GM12878 (cell line): ENCODE data around the gene LRRTM3. TPM values are rescaled to one million over a fixed set of nuclear protein-coding genes. Genes with fewer than 3 reads are reported as not detected.

Source experiments
- ATAC-seq: fragments of 200-7000 bp; cut with Tn5 transposase; 3 replicates; pipeline ENCODE4 v1.9.1; 2020; ENCODE audit warnings: mild to moderate bottlenecking, moderate library complexity
- BruUV-seq: library from RNA; stranded (reverse); fragments of 400-500 nt; replicated peaks from 2 replicates; lab custom pipeline; 2021; lab: Mats Ljungman, UMichigan
- CTCF ChIA-PET: fragments of 300-600 bp; sonication (Branson Sonifier 250); formaldehyde crosslinking; extraction: SDS; loops from one replicate; lab custom pipeline; 2021; ENCODE audit warnings: inconsistent platforms; lab: Yijun Ruan, JAX
- POLR2A ChIA-PET: fragments of 350-600 bp; formaldehyde crosslinking; extraction: SDS; loops from one replicate; lab custom pipeline; 2021; ENCODE audit warnings: inconsistent platforms; lab: Charles Lee
- RAD21 ChIA-PET: fragments of 300-600 bp; sonication (Branson Sonifier 250); formaldehyde crosslinking; loops from one replicate; lab custom pipeline; 2023; ENCODE audit warnings: antibody characterized with exemption; ENCODE audit not compliant: unreplicated experiment; lab: Charles Lee
- SMC1A ChIA-PET: fragments of 300-600 bp; sonication (Branson Sonifier 250); formaldehyde crosslinking; loops from one replicate; lab custom pipeline; 2023; ENCODE audit not compliant: unreplicated experiment, uncharacterized antibody; lab: Charles Lee
- DNase-seq: peaks from one replicate; pipeline ENCODE4 v3.0.0-alpha.2; 2011; ENCODE audit warnings: low read depth, low spot score
- FAIRE-seq: peaks from 3 replicates; lab custom pipeline; 2011; peaks lifted over from hg19 to GRCh38; lab: Jason Lieb, UNC
- H2AFZ ChIP-seq: 2 replicates; pipeline ENCODE4 v1.6.0; 2011; ENCODE audit warnings: low read depth, low read length, control low read depth; ENCODE audit not compliant: control insufficient read depth
- H3K27ac ChIP-seq: 2 replicates; pipeline ENCODE4 v1.5.1; 2011; ENCODE audit warnings: control low read depth; ENCODE audit not compliant: control insufficient read depth, insufficient read depth
- H3K27me3 ChIP-seq, 2 experiments: replicated peaks in 1 of 2; 2 replicates each; pipeline versions ENCODE4 v1.6.0 to v1.6.1; 2011; ENCODE audit warnings: low read length in 1 of 2; ENCODE audit not compliant: control insufficient read depth in 2 of 2, insufficient read depth in 2 of 2
- H3K36me3 ChIP-seq, 2 experiments: 2 replicates each; pipeline ENCODE4 v1.5.1; 2011; ENCODE audit warnings: low read length in 1 of 2; ENCODE audit not compliant: control insufficient read depth in 2 of 2, insufficient read depth in 2 of 2
- H3K4me1 ChIP-seq: 2 replicates; pipeline ENCODE4 v1.6.1; 2011; ENCODE audit warnings: mild to moderate bottlenecking, low read length, moderate library complexity, mixed read lengths; ENCODE audit not compliant: control insufficient read depth, insufficient read depth
- H3K4me2 ChIP-seq: 2 replicates; pipeline ENCODE4 v1.6.0; 2011; ENCODE audit warnings: control low read depth; ENCODE audit not compliant: control insufficient read depth, insufficient read depth
- H3K4me3 ChIP-seq: fragments of 200-600 bp; sonication (generic); 2 replicates; pipeline ENCODE4 v1.5.1; 2016
- H3K79me2 ChIP-seq: 2 replicates; pipeline ENCODE4 v1.6.0; 2011; ENCODE audit warnings: low read length; ENCODE audit not compliant: control insufficient read depth, insufficient read depth
- H3K9ac ChIP-seq: 2 replicates; pipeline ENCODE4 v1.8.0; 2011; ENCODE audit warnings: low read length, control low read depth, mixed read lengths; ENCODE audit not compliant: control insufficient read depth, insufficient read depth
- H3K9me3 ChIP-seq: replicated peaks from 3 replicates; pipeline ENCODE4 v1.5.1; 2011; ENCODE audit warnings: mild to moderate bottlenecking, low read length; ENCODE audit not compliant: control insufficient read depth, insufficient read depth
- H4K20me1 ChIP-seq: 2 replicates; pipeline ENCODE4 v1.6.0; 2011; ENCODE audit not compliant: control insufficient read depth, insufficient read depth
- ASH2L ChIP-seq: fragments of 300-600, 200-600 bp; sonication (generic); IDR thresholded peaks from 2 replicates; pipeline ENCODE4 v1.6.1; 2017; ENCODE audit warnings: low read depth, mild to moderate bottlenecking, borderline replicate concordance
- CHD1 ChIP-seq: IDR thresholded peaks from 2 replicates; pipeline ENCODE4 v1.6.1; 2012; ENCODE audit warnings: low read depth, low read length, improper control_type of control experiment
- MLLT1 ChIP-seq: fragments of 450-650 bp; IDR thresholded peaks from 2 replicates; pipeline ENCODE4 v1.6.1; 2016; ENCODE audit warnings: mild to moderate bottlenecking
- NR2F1 ChIP-seq: fragments of 450-650 bp; conservative IDR thresholded peaks from 2 replicates; pipeline ENCODE4 v1.6.1; 2017; ENCODE audit warnings: mild to moderate bottlenecking
- RCOR1 ChIP-seq: conservative IDR thresholded peaks from 2 replicates; pipeline ENCODE4 v1.6.1; 2012; ENCODE audit warnings: low read depth, low read length, improper control_type of control experiment
- RELA ChIP-seq: fragments of 450-650 bp; IDR thresholded peaks from 2 replicates; pipeline ENCODE4 v1.8.0; 2014; ENCODE audit warnings: borderline replicate concordance; ENCODE audit not compliant: partially characterized antibody
- SMARCA5 ChIP-seq: fragments of 450-650 bp; IDR thresholded peaks from 2 replicates; pipeline ENCODE4 v1.6.1; 2017; ENCODE audit warnings: mild to moderate bottlenecking
- SREBF2 ChIP-seq: IDR thresholded peaks from 2 replicates; pipeline ENCODE4 v1.6.1; 2012; ENCODE audit warnings: mild to moderate bottlenecking, low read length
- TARDBP ChIP-seq: IDR thresholded peaks from 2 replicates; pipeline ENCODE4 v1.6.1; 2016; ENCODE audit warnings: borderline replicate concordance
- ZNF207 ChIP-seq: fragments of 450-650 bp; IDR thresholded peaks from 2 replicates; pipeline ENCODE4 v1.6.1; 2014; ENCODE audit warnings: antibody characterized with exemption, mild to moderate bottlenecking, borderline replicate concordance
- WGBS: methylation state at CpG from one replicate; pipeline ENCODE4 v1.1.6; 2016; ENCODE audit warnings: low lambda C conversion rate; ENCODE audit not compliant: insufficient replicate concordance, insufficient coverage; ENCODE audit errors: missing lambda C conversion rate; 5-methylcytosine and 5-hydroxymethylcytosine counted together
- in situ Hi-C: fragments of 300-500 bp; cut with MboI; formaldehyde crosslinking; loops from 9 replicates; pipeline ENCODE4 v1.14.3; 2018; ENCODE audit warnings: mixed read lengths
- intact Hi-C: fragments of 100-400 bp; cut with micrococcal nuclease; formaldehyde crosslinking; loops from one replicate; pipeline ENCODE4 v1.14.2; 2022; ENCODE audit not compliant: unreplicated experiment
- polyA plus RNA-seq, 11 experiments: library from polyadenylated mRNA; depleted of rRNA in 4 of 11; unstranded in 6 of 11; stranded (reverse) in 5 of 11; fragments of >200 nt; fragmentation: Nextera tagmentation in 4 of 11; fragmentation: Illumina TruSeq in 1 of 11; extraction: Ambion mirVana in 4 of 11; extraction: Trizol in 1 of 11; gene quantifications; 1 replicate in 1 of 11; 2 replicates in 10 of 11; pipeline versions ENCODE4 v1.2.1 to v1.2.3, GENCODE V29; 2011 to 2016; ENCODE audit warnings: inconsistent platforms in 2 of 11, missing spikeins in 2 of 11, low read depth in 1 of 11
- total RNA-seq, 4 experiments: library from RNA; depleted of rRNA in 3 of 4; stranded (reverse); fragments of >200 nt in 3 of 4; fragmentation: Illumina TruSeq in 1 of 4; extraction: Trizol in 1 of 4; gene quantifications; 2 replicates each; pipeline versions ENCODE4 v1.2.1 to v1.2.3, GENCODE V29; 2013 to 2021
- TF ChIP-seq, protein P1 (sequence below): fragments of 450-650 bp; IDR thresholded peaks from 2 replicates; pipeline ENCODE4 v1.6.1; 2017; ENCODE audit warnings: mild to moderate bottlenecking, low read depth, inconsistent platforms; ENCODE audit not compliant: poor library complexity, severe bottlenecking
- TF ChIP-seq, protein P2 (sequence below): IDR thresholded peaks from 2 replicates; pipeline ENCODE4 v1.6.1; 2012; ENCODE audit warnings: low read depth, low read length, improper control_type of control experiment

Gene LRRTM3
- total and polyA plus RNA-seq, 10 of the 15 experiments (the other 5 are each of a cell fraction or from before 2014, with no cell fraction given) = not detected

GRCh38 chr10:66999762-67000545 lies 74.1 kb downstream of the LRRTM3 start:
- 33% methylated on average over 3 of the region's 3 CpGs for WGBS
- no peak for DNase-seq
- RAD21 ChIA-PET = no interaction called here
- no peaks in the 10 kb centered on the region for H3K36me3 ChIP-seq
- intact Hi-C loops (no loop called here), in situ Hi-C loops (no loop called here)
- POLR2A ChIA-PET = no interaction called here
- no TSS peak for BruUV-seq
- CTCF ChIA-PET = no interaction called here
- no peak overlapping the region for H3K27ac ChIP-seq
- H3K4me2 ChIP-seq = no peak overlapping the region
- SMC1A ChIA-PET = interaction anchor here (1.1 kb wide), 1 partner anchor 61 kb away, joined by 3 read pairs; no protein-coding TSS in a partner anchor
- no peaks in the 10 kb centered on the region for H3K4me1 ChIP-seq
- no peaks in the 10 kb centered on the region for H4K20me1 ChIP-seq
- no peak for ATAC-seq
- no peak overlapping the region for H3K9ac ChIP-seq
- H3K27me3 ChIP-seq = no peaks in the 10 kb centered on the region
- H3K79me2 ChIP-seq = no peaks in the 10 kb centered on the region
- H3K4me3 ChIP-seq = no peak overlapping the region
- TF ChIP-seq SREBF2 = no peak
- no peak for TF ChIP-seq SMARCA5
- TF ChIP-seq NR2F1 = no peak
- TF ChIP-seq, all 136 proteins: peak for 0
- H3K9me3 ChIP-seq = no peaks in the 10 kb centered on the region
- H2AFZ ChIP-seq = no peak overlapping the region
- FAIRE-seq = no peak

- no peaks in the 10 kb centered on the region for H4K20me1 ChIP-seq
- intact Hi-C loops (no loop called here), in situ Hi-C loops (no loop called here)
- no peak overlapping the region for H2AFZ ChIP-seq
- DNase-seq = no peak
- no peaks in the 10 kb centered on the region for H3K27me3 ChIP-seq
- no peaks in the 10 kb centered on the region for H3K79me2 ChIP-seq
- POLR2A ChIA-PET = no interaction called here
- H3K36me3 ChIP-seq = no peaks in the 10 kb centered on the region
- CTCF ChIA-PET = no interaction called here
- no peak for ATAC-seq
- H3K9me3 ChIP-seq = no peaks in the 10 kb centered on the region
- no peaks in the 10 kb centered on the region for H3K4me1 ChIP-seq
- H3K4me3 ChIP-seq = no peak overlapping the region
- SMC1A ChIA-PET = no interaction called here
- H3K4me2 ChIP-seq = no peak overlapping the region
- RAD21 ChIA-PET = no interaction called here
- no peak for FAIRE-seq
- 2% methylated on average over 2 of the region's 2 CpGs for WGBS
- no TSS peak for BruUV-seq
- H3K27ac ChIP-seq = no peak overlapping the region
- no peak overlapping the region for H3K9ac ChIP-seq
- TF ChIP-seq ZNF207 = no peak
- no peak for TF ChIP-seq MLLT1
- TF ChIP-seq ASH2L = no peak
- TF ChIP-seq, protein P1, sequence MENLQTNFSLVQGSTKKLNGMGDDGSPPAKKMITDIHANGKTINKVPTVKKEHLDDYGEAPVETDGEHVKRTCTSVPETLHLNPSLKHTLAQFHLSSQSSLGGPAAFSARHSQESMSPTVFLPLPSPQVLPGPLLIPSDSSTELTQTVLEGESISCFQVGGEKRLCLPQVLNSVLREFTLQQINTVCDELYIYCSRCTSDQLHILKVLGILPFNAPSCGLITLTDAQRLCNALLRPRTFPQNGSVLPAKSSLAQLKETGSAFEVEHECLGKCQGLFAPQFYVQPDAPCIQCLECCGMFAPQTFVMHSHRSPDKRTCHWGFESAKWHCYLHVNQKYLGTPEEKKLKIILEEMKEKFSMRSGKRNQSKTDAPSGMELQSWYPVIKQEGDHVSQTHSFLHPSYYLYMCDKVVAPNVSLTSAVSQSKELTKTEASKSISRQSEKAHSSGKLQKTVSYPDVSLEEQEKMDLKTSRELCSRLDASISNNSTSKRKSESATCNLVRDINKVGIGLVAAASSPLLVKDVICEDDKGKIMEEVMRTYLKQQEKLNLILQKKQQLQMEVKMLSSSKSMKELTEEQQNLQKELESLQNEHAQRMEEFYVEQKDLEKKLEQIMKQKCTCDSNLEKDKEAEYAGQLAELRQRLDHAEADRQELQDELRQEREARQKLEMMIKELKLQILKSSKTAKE = no peak
- TF ChIP-seq, protein P2, sequence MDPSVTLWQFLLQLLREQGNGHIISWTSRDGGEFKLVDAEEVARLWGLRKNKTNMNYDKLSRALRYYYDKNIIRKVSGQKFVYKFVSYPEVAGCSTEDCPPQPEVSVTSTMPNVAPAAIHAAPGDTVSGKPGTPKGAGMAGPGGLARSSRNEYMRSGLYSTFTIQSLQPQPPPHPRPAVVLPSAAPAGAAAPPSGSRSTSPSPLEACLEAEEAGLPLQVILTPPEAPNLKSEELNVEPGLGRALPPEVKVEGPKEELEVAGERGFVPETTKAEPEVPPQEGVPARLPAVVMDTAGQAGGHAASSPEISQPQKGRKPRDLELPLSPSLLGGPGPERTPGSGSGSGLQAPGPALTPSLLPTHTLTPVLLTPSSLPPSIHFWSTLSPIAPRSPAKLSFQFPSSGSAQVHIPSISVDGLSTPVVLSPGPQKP = no peak
- TF ChIP-seq RELA = no peak
- no peak for TF ChIP-seq TARDBP
- TF ChIP-seq CHD1 = no peak
- no peak for TF ChIP-seq RCOR1
Measured at GRCh38 chr10:67004690-67005089, 78.9 kb downstream of the LRRTM3 start.
